ENCODE results near the gene PADI1.

GRCh38 chr1:17260264-17260663, 55.3 kb downstream of the PADI1 start:
- TF ChIP-seq INSM2 (tag by site-specific recombination; IDR thresholded peaks at IDR 0.05) (no peak), ZNF704 (tag by site-specific recombination; IDR thresholded peaks at IDR 0.05) (no peak), YY2 (tag by site-specific recombination; IDR thresholded peaks at IDR 0.05) (no peak)

Data from HEK293 (cell line).